ENCODE data around the gene TRABD. TPM values are rescaled to one million over a fixed set of nuclear protein-coding genes. Genes with fewer than 3 reads are reported as not detected.

The TRABD gene
- polyA plus RNA-seq, 3 donors: 25.8 to 79.1 (median 38.9) TPM

DNA sequence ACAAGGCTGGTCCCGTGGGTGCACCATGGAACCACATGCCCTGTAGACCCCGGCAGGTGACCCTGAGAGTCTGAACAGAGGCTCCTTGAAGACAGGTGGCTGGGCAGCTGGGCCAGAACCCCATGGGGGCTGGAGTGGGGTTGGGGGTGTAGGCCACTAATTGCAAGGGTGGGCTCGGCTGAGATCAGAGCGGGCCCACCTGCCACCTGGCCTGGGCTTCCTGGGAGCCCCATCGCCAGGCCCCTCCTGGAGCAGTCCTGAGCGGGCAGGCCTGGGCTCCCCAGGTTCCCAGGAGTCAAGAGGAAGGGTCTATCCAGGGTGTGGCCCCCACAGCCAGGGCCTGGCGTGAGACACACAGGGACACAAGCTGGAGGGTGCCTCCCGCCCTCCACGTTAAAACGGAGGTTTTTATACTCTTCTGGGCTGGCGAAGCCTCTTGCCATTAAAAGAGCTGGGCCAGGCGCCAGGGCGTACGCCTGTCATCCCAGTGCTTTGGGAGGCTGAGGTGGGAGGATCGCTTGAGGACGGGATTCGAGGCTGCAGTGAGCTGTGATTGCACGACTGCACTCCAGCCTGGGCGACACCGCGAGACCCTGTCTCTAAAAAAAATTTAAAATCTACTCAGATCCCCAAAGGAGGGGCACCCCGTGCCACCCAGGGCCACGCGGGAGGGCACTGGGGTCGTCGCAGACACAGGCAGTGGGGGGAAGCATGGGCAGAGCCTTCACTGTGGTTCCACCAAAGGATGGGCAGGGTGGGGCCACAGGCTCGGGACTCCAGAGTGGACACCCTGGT, 4.8 kb upstream of the TRABD start:
- H3K27ac ChIP-seq (ENCODE audit: low read depth, low read length): no peak overlapping the region
- WGBS, 3 donors: 88 to 94% (median 91%) methylated on average over 27 of the region's 27 CpGs

DNA sequence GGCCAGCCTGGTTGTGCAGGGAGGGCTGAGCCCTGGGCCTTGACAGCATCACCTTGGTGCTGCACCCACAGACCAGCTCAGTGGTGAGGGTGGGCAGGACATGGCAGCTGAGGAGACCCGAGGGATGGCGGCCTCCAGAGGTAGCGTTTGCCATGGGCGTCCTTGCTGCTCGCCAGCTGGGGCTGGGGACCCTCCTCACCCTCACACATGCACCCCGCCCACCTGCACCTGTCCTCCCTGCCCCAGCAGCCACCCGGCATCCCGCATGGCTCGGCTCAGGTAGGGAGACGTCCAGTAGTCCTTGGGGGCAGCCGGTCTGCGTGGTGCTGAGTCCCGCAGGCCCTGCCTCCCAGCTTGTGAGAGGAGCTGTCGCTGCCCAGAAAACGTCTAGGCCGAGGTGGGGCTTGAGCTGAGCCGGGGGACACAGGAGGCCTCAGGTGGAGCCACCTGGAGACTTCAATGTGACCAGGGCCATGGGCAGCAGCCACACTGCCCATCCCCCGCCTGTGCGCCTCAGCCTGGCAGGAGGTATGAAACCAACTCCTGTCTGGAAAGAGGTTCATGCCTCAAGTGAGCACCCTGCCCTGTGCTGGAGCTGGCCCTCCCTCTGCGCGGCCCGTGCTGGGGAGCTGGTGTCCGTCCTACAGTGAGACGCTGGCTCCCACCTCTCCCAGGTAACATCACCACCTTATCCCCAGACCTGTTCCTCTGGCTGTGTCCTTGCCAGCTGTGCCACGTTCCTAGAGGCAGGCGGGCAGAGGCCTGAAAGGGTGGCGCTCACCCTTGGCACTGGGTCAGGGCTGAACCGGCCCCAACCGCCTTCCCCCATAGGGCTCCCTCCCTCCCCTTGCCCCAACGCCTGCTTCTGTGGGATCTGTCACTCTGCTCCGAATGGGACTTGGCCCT, 3.3 kb upstream of the TRABD start:
- WGBS, 3 donors: 61 to 88% (median 86%) methylated on average over 31 of the region's 31 CpGs
- no peak overlapping the region for H3K27ac ChIP-seq (ENCODE audit: low read depth, low read length)

DNA sequence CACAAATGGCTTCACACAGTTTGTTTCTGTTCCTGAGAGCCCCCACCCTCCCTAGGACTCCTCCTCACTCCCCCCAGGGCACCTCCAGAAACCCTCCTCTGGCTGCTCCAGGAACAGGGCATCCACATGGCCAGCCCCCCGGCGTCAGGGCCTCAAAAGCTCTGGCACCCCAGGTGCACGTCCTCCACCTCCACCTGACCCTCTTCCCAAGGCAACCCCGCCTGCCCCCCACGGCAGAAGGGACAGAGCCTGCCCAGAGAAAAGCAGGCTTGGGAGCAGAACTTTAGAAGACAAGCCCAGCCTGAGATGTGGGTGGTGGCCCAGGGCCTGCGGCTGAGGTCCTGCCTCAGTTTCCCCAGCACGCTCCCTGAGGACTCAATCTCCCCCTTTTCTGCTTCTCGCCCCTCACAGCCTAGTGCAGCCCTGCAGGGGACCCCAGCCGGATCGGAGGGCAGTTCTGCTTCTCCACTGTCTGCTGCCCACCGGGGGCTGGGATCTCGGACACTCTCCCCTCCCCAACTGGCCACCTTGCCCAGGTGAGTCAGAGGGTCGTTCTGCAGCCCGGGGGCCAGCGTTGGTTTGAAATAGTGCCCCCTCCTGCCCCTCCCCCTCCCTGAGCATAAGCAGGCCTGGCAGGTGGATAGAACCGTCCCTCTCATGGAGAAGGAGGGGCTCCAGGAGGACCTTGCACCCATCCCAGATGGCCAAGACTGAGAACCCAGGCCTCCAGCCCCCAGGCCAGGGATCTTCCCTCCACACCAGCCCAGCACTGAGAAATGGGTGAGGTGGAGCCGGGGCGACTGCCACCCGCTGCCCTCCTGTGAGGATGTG, 2.4 kb upstream of the TRABD start:
- H3K27ac ChIP-seq (ENCODE audit: low read depth, low read length): no peak overlapping the region
- 64 to 88% (median 86%) methylated on average over 18 to 19 of the region's 19 CpGs for WGBS, 3 donors

DNA sequence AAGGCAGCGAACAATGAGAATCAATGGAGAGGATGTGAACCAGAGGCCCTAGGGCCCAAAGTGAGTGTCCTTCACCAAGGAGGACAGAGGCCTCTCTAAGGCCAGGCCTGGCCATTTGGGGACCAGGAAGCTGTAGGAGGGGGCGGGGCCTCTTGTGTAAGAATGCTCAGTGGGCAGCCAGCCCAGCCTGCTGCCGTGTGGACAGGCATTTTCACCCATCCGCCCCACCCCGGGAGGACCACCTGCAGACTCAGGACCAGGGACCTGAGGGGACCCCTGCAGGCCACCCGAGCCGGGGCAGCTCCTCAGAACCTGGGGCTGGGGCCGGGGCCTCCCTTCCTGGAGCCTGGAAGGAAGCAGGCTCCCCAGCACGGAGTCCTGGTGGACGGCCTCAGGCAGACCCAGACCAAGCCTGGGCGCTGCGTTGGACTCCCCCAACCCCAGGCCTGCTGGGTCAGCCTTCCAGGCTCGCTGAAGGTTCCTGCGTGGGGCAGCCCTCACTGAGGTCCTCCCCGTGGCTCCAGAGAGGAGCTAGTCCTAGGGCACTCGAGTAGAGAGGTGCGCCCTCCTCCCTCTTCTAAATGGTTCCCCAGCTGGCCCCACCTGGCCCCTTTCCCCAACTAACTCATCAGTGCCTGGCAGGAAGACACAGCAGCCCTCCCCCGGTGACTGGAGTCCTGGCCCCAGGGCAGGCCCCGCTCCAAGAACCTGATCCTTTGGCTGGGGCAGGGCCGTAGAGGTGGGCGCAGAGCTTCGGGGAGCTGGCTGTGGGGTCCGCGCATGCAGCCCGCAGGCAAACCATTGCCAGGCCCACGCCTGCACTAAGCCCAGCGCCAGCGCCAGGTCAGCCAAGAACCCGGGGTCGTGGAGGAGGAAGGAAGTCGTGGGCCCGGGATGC, 1.5 kb upstream of the TRABD start:
- 46 to 64% (median 47%) methylated on average over 29 to 32 of the region's 32 CpGs for WGBS, 3 donors
- no peak overlapping the region for H3K27ac ChIP-seq (ENCODE audit: low read depth, low read length)

DNA sequence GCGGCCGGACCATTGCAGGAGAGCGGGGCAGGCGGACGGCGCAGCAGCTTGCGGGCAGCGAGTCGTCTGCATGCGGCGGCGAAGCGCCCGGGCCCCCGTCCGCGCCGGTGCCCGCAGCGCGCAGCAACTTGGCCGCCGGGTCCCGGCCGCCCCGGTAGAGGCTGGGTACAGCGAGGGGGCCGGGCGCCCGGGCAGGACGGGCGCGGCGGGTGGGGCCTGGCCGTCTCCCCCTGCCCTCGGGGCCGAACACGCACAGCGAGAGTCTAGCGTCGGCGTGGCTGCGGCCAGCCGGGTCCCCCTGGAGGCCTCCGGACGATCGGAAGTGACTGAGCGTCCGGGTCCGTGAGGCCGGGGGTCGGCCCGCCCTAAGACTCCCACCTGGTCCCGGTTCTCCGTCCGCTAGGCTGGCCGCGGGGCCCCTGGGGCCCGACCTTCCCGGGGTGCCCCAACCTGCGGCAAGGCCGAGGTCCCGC, 775 bp upstream of the TRABD start:
- peak overlapping the region; percentile 13 for H3K27ac ChIP-seq (ENCODE audit: low read depth, low read length)
- 9 to 36% (median 14%) methylated on average over 44 to 63 of the region's 63 CpGs for WGBS, 3 donors

DNA sequence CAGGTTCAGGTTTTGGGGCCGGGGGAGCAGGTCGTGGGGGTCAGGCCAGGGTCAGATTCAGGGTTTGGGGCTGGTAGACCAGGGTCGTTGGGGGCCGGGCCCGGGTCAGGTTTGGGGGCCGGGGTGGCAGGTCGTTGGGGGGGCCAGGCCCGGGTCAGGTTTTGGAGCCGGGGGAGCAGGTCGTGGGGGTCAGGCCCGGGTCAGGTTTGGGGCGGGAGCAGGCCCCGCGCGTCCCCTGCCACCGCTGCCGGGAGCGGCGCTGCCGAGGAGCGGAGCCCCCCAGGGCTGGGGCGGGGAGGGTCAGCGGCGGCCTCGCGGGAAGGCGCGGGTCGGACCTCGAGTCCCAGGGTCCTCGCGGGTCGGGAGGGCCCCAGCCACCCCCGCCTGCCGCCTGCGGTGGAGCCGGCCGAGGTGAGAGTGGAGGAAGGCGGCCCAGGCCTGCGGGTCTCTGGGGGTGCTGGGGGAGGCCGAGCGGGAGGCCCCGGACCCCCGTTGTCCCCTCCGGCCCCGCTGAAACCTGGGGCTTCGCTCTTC, 535 bp downstream of the TRABD start:
- no peak overlapping the region for H3K27ac ChIP-seq (ENCODE audit: low read depth, low read length)
- 1 to 2% (median 1%) methylated on average over 41 to 47 of the region's 47 CpGs for WGBS, 3 donors

DNA sequence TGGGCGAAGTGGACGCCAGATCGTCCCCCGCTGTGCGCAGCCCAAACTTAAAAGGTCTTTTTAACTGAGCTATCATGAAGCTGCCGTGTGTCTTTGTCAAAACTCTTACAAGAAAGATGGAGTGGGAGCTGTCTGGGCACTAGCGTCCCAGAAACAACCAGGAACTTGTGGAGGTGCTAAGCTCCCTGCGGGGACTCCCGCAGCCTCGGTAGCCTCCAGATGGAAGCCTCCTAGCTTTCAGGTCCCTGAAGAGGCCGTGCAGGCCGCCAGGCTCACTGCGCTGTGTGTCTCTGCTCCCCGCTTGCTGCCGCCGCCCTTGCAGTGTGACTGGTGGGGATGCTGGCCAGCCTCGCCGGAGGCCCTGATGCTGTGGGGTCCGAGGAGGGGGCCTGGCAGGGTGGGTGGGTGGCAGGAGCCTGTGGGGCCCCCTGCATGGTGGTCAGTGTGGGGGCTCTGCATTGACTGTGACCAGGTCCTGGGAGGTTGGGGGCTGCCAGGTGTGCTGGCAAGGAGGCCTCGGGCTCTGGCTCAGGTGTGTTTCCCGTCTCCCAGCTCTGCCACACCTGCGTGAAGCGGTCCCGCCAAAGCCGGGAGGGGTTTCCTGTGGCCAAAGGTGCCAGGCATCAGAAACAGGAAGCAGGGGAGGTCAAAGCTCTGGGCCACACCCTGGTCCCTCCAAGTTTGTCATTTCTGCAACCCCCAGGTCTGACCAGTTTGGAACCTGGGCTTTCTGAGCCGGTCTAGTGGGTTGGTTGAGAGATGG, 1.2 kb downstream of the TRABD start:
- 30 to 44% (median 42%) methylated on average over 26 of the region's 26 CpGs for WGBS, 3 donors
- H3K27ac ChIP-seq (ENCODE audit: low read depth, low read length): no peak overlapping the region

- WGBS, 3 donors: 95 to 96% (median 95%) methylated on average over 11 of the region's 11 CpGs
- no peak overlapping the region for H3K27ac ChIP-seq (ENCODE audit: low read depth, low read length)
Observed at GRCh38 chr22:50188356-50188755, 2.6 kb downstream of the TRABD start.

- H3K27ac ChIP-seq (ENCODE audit: low read depth, low read length): no peak overlapping the region
- 48 to 73% (median 72%) methylated on average over 20 of the region's 20 CpGs for WGBS, 3 donors
Observed at GRCh38 chr22:50189184-50189848, 3.6 kb downstream of the TRABD start.

GRCh38 chr22:50189849-50190181, 4.1 kb downstream of the TRABD start:
- H3K27ac ChIP-seq (ENCODE audit: low read depth, low read length): peak overlapping the region; percentile 53
- 13 to 21% (median 18%) methylated on average over 4 of the region's 4 CpGs for WGBS, 3 donors

GRCh38 chr22:50190182-50190940, 4.6 kb downstream of the TRABD start:
- H3K27ac ChIP-seq (ENCODE audit: low read depth, low read length): peak overlapping the region; percentile 53
- WGBS, 3 donors: 4 to 9% (median 8%) methylated on average over 43 of the region's 43 CpGs

DNA sequence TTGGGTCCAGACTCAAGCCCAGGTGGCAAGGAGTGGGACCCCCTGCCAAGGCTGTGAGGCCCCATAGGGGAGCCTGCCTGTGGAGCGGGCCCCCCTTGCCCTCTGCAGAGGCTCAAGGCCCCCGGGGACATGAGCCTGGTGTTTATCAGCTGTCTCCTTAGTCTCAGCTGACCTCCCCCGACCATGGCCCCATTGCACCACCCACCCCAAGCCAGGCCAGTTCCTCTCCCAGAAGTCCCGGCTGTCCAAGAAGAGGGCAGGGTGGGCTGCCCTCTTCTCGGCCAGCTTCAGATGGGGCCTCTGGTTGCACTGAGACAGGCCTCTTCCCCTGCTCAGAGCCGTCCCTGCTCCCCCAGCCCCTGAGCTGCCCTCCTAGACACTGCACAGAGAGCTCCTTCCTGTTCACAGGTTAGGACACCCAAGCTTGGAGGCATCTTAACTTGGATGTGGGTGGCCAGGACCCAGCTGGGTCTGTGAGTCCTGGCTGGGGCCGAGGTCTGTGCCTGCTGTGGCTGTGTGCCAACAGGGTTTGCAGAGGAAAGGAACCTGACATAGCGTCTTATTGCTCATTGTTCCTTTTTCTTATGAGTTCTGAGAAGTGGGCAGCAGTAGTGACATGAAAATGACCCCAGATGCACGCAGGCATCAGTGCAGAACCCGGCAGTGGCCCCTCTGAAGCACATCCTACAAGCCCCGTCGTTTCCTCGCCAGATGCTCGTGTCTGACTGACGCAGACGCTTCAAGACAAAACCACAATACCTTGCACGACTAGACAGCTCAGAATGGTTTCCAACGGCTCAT, 5.4 kb downstream of the TRABD start:
- peak overlapping the region; percentile 53 for H3K27ac ChIP-seq (ENCODE audit: low read depth, low read length)
- 35 to 48% (median 47%) methylated on average over 16 to 18 of the region's 18 CpGs for WGBS, 3 donors

- H3K27ac ChIP-seq (ENCODE audit: low read depth, low read length): no peak overlapping the region
- WGBS, 3 donors: 65 to 70% (median 66%) methylated on average over 23 to 25 of the region's 25 CpGs
Observed at GRCh38 chr22:50192436-50193204, 6.9 kb downstream of the TRABD start.

- 77 to 95% (median 86%) methylated on average over 7 to 8 of the region's 8 CpGs for WGBS, 3 donors
- H3K27ac ChIP-seq (ENCODE audit: low read depth, low read length): no peak overlapping the region
Observed at GRCh38 chr22:50193621-50194020, 7.9 kb downstream of the TRABD start.
